Fibroblast of the aortic adventitia (primary cell): ENCODE data around the gene CD200R1. TPM values are rescaled to one million over a fixed set of nuclear protein-coding genes. Genes with fewer than 3 reads are reported as not detected.
"Not testable (repeated sequence)": the region's sequence is repeated elsewhere in the genome, so short reads cannot be mapped to it uniquely, and the experiment has no call there.

ENCODE experiments used
- DNase-seq: peaks from one replicate; pipeline ENCODE4 v3.0.0-alpha.2; 2010; ENCODE audit warnings: low read depth
- H3K4me3 ChIP-seq: 2 replicates; pipeline ENCODE4 v1.5.1; 2011; ENCODE audit warnings: low read depth, mild to moderate bottlenecking, control low read depth, low read length, moderate library complexity
- total RNA-seq: library from RNA; depleted of rRNA; stranded (reverse); fragments of >200 nt; gene quantifications from 2 replicates; pipeline ENCODE4 v1.2.3, GENCODE V29; 2012; ENCODE audit warnings: low replicate concordance
- TF ChIP-seq, protein P1 (sequence below): IDR thresholded peaks from 2 replicates; pipeline ENCODE4 v1.5.1; 2011; ENCODE audit warnings: mild to moderate bottlenecking, low read length, control low read depth, inconsistent platforms; ENCODE audit not compliant: insufficient read depth

CD200R1 gene
- total RNA-seq, 1 donor = not detected

DNA sequence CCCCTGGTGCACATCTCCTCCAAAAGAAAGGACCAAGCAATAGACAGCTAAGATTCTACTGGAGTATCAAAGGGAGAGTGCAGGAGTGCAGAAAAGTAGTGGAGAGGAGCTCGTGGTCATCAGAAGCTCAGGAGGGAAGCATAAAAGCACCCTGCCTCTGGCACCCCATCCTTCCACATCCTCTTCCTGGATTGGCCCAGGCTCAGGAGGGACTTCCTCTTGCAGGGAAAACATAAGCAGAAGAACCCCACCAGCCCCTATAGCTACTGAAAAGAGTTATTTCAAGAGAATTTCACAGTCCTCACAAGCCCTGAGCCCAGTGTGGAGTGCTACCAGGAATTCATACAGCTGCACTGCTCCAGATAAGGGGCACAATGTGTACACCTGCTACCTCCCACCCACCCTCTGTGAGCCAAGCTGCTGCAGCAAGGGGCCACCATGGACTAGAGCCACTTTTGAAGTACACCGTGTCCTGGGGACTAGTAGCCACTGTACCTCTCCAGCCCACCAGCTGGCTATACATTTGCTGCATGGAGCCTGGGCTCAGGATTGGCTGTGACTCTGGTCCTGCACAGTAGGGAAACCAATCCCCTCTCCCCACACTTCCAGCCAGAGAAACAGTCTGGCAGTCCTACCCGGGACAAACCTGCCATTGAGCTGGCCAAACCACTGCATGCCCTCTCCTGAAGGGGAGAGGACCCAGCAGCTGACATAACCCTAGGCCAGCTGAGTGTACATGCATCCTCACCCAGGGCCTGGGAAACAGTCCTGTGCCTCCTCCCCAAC, 43.0 kb downstream of the CD200R1 start:
- DNase-seq = no peak
- TF ChIP-seq, protein P1, sequence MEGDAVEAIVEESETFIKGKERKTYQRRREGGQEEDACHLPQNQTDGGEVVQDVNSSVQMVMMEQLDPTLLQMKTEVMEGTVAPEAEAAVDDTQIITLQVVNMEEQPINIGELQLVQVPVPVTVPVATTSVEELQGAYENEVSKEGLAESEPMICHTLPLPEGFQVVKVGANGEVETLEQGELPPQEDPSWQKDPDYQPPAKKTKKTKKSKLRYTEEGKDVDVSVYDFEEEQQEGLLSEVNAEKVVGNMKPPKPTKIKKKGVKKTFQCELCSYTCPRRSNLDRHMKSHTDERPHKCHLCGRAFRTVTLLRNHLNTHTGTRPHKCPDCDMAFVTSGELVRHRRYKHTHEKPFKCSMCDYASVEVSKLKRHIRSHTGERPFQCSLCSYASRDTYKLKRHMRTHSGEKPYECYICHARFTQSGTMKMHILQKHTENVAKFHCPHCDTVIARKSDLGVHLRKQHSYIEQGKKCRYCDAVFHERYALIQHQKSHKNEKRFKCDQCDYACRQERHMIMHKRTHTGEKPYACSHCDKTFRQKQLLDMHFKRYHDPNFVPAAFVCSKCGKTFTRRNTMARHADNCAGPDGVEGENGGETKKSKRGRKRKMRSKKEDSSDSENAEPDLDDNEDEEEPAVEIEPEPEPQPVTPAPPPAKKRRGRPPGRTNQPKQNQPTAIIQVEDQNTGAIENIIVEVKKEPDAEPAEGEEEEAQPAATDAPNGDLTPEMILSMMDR = no peak

DNA sequence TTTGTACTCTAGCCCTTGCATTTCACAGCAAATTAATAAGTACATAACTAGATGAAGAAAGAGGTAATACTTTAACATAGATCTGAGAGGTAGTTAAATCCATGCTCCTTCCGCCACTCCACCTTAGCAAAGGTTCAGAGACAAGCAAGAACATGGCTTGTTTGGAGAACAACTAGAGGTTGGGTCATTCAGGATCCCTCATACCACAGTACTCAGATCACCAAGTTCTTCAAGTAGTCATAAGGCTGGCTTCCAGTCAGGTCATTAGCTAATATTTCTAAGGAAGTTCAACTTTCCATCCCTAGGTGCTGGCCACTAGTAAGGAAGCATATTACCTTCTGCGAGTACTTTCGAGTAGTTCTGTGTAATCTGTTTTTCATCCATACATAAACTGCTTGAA, 44.1 kb downstream of the CD200R1 start:
- no peak for DNase-seq
- H3K4me3 ChIP-seq = no peak overlapping the region
- TF ChIP-seq, protein P1 = no peak

More for the DNA sequence above, 43.0 kb downstream of the CD200R1 start:
- H3K4me3 ChIP-seq = no peak overlapping the region

DNA sequence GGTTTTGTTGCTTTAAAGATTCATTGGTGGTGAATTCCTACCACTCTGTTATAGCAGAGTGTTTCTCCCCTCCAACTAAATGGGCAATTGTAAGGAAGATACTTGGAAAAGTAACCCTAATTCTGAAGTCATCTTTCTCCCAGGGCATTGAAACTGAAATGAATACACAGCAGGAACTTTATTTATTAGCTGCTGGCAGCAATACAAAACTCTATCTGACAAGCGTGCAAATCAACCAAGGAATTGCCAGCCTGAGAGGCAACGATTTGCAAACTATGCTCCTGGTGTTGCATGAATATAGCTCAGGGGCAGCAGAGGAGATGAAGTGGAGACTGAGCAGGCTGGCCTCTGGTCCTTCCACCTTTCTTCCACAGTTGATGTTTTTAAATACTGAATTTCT, 48.9 kb downstream of the CD200R1 start:
- DNase-seq = no peak
- TF ChIP-seq, protein P1 = no peak
- H3K4me3 ChIP-seq = no peak overlapping the region

DNA sequence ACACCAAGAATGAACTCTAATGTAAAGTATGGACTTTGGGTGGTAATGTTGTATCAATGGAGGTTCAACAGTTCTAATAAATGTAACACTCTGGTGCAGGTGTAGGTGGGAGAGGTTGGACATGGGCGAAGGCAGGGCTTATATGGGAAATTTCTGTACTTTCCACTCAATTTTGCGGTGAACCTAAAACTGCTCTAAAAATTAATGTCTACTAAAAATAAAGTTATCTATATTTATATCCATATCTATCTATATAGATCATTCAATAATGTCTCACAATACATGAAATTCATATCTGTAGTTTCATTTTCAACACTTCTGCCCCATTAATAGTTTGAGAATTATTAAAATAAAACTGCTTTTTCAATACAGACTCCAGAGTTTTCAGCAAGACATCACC, 49.3 kb downstream of the CD200R1 start:
- TF ChIP-seq, protein P1 = no peak
- H3K4me3 ChIP-seq = no peak overlapping the region
- no peak for DNase-seq

DNA sequence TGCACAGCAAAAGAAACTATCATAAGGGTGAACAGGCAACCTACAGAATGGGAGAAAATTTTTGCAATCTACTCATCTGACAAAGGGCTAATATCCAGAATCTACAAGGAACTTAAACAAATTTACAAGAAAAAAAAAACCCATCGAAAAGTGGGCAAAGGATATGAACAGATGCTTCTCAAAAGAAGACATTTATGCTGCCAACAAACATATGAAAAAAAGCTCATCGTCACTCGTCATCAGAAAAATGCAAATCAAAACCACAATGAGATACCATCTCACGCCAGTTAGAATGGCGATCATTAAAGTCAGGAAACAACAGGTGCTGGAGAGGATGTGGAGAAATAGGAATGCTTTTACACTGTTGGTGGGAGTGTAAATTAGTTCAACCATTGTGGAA, 55.4 kb downstream of the CD200R1 start:
- H3K4me3 ChIP-seq, DNase-seq: not testable (repeated sequence)

DNA sequence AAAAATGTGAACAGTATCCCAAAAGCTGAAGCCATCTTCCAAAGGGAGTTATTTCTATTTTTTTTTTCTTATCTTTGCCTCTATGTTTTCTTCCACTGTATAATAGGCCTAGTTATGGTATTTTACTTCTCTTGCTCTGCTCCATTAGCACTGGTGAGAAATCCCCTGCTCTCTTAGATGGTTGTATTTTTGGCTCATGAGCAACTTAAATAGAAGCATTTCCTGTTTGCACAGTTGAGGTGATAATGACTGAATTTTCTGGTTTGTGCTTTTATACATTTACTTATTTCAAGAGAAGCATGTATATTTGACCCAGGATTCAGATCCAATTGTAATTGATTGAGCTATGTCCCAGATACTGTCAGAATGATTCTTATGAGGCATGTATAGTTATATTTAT, 66.7 kb downstream of the CD200R1 start:
- no peak for DNase-seq
- TF ChIP-seq, protein P1 = no peak
- H3K4me3 ChIP-seq = no peak overlapping the region

DNA sequence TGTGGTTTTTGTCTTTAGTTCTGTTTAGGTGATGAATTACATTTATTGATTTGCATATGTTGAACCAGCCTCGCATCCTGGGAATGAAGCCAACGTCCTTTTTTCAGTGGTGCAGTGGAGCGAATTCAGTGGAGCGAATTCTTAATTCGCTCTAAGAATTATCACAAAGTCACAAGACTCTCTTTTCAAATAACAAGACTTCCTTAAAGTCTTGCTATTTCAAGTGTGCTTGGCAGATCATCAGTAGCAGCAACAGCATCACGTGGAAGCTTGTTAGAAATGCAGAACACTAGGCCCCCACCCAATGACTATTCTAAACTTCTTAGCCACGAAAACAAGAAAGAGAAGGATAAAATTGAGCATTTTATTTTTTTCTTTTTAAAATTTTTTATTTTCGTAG, 70.1 kb downstream of the CD200R1 start:
- no peak for DNase-seq
- H3K4me3 ChIP-seq = no peak overlapping the region
- TF ChIP-seq, protein P1 = no peak
